Measurements from ENCODE around the gene ZBTB45. TPM values are rescaled to one million over a fixed set of nuclear protein-coding genes. Genes with fewer than 3 reads are reported as not detected.
"Not testable (repeated sequence)": the region's sequence is repeated elsewhere in the genome, so short reads cannot be mapped to it uniquely, and the experiment has no call there.

ZBTB45 gene
- total and polyA plus RNA-seq, 10 donors: 4.0 to 16.0 (median 12.0) TPM

- WGBS, 5 donors: 77 to 91% (median 85%) methylated on average over 6 to 10 of the region's 10 CpGs
- H3K27ac ChIP-seq: peak overlapping the region in 6 of 8 donors; percentile 55 to 77 (median 68)
Measured at GRCh38 chr19:58513213-58513693, 6.4 kb downstream of the ZBTB45 start.

GRCh38 chr19:58511353-58512208 lies 8.0 kb downstream of the ZBTB45 start, which contains the start of gene SLC27A5:
SLC27A5 (minus strand) TSS chr19:58511992; CDS start chr19:58511955, 37 bp downstream.
- WGBS, 5 donors: 85 to 92% (median 91%) methylated on average over 14 to 25 of the region's 25 CpGs
- TF ChIP-seq POLR2AphosphoS5 (IDR thresholded peaks at IDR 0.05): peak in 2 of 3 donors; percentile 20 to 65
- TF ChIP-seq POLR2A (IDR thresholded peaks at IDR 0.05): no peak
- H3K27ac ChIP-seq: no peak within 1 kb of the TSS
- DNase-seq: no peak
- H3K9me3 ChIP-seq: peaks cover 0 to 23% (median 15%) of the 10 kb centered on the region in 8 donors
- no peaks in the 10 kb centered on the region for H3K27me3 ChIP-seq (replicated peaks in 1 of 7)
- intact Hi-C loops (cut with DNase I; ENCODE audit: low total_unique reads): no loop called here
- no peak within 1 kb of the TSS for H3K4me3 ChIP-seq
- peaks cover 9 to 36% (median 29%) of the 10 kb centered on the region in 6 donors for H3K4me1 ChIP-seq
- peaks cover 0 to 24% (median 9%) of the 10 kb centered on the region in 6 donors for H3K36me3 ChIP-seq

More at GRCh38 chr19:58513213-58513693, 6.4 kb downstream of the ZBTB45 start:
- no peak for DNase-seq
- H3K27me3 ChIP-seq (replicated peaks in 1 of 7): no peaks in the 10 kb centered on the region
- intact Hi-C loops (cut with DNase I; ENCODE audit: low total_unique reads): no loop called here
- peaks cover 3 to 34% (median 17%) of the 10 kb centered on the region in 6 donors for H3K36me3 ChIP-seq
- H3K4me1 ChIP-seq: peaks cover 16 to 53% (median 45%) of the 10 kb centered on the region in 6 donors
- peak overlapping the region in 1 of 8 donors; percentile 74 for H3K4me3 ChIP-seq
- TF ChIP-seq POLR2A (IDR thresholded peaks at IDR 0.05) (no peak), POLR2AphosphoS5 (IDR thresholded peaks at IDR 0.05) (no peak)
- TF ChIP-seq, protein P1, sequence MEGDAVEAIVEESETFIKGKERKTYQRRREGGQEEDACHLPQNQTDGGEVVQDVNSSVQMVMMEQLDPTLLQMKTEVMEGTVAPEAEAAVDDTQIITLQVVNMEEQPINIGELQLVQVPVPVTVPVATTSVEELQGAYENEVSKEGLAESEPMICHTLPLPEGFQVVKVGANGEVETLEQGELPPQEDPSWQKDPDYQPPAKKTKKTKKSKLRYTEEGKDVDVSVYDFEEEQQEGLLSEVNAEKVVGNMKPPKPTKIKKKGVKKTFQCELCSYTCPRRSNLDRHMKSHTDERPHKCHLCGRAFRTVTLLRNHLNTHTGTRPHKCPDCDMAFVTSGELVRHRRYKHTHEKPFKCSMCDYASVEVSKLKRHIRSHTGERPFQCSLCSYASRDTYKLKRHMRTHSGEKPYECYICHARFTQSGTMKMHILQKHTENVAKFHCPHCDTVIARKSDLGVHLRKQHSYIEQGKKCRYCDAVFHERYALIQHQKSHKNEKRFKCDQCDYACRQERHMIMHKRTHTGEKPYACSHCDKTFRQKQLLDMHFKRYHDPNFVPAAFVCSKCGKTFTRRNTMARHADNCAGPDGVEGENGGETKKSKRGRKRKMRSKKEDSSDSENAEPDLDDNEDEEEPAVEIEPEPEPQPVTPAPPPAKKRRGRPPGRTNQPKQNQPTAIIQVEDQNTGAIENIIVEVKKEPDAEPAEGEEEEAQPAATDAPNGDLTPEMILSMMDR (IDR thresholded peaks at IDR 0.05 in 8 of 11, conservative IDR thresholded peaks at IDR 0.05 in 3 of 11): no peak
- peaks cover 0 to 6% (median 0%) of the 10 kb centered on the region in 8 donors for H3K9me3 ChIP-seq

GRCh38 chr19:58510084-58510862 lies 9.3 kb downstream of the ZBTB45 start:
- Histone ChIP-seq H3K27ac (no peak overlapping the region), H3K27me3 (replicated peaks in 1 of 7) (no peaks in the 10 kb centered on the region), H3K36me3 (peaks cover 0 to 11% (median 0%) of the 10 kb centered on the region in 6 donors), H3K9me3 (peaks cover 0 to 31% (median 16%) of the 10 kb centered on the region in 8 donors), H3K4me1 (peaks cover 9 to 23% (median 19%) of the 10 kb centered on the region in 6 donors), H3K4me3 (no peak overlapping the region)
- TF ChIP-seq POLR2A (IDR thresholded peaks at IDR 0.05): no peak
- TF ChIP-seq, protein P1 (IDR thresholded peaks at IDR 0.05 in 8 of 11, conservative IDR thresholded peaks at IDR 0.05 in 3 of 11): no peak
- peak in 1 of 3 donors; percentile 6 for TF ChIP-seq POLR2AphosphoS5 (IDR thresholded peaks at IDR 0.05)
- 78 to 85% (median 83%) methylated on average over 8 of the region's 8 CpGs for WGBS, 5 donors
- intact Hi-C loops (cut with DNase I; ENCODE audit: low total_unique reads): no loop called here
- DNase-seq: no peak

DNA sequence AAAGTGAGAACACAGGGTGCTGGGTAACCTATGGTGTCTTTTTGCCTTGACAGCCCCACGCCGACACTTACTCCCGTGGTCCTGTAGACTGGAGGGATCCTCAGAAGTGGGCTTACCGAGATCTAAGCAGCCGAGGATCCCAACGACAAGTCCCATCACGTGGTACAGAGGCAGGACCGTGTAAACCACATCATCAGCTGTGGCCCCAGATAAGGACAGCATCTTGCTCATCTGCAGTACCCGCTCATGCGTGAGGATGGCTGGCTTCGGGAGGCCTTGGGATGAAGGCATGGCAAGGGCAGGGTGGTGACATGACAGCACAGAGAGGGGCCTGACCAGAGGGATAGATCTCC lies 9.9 kb downstream of the ZBTB45 start:
- Histone ChIP-seq H3K36me3 (peaks cover 0 to 5% (median 0%) of the 10 kb centered on the region in 6 donors), H3K27me3 (replicated peaks in 1 of 7) (no peaks in the 10 kb centered on the region), H3K27ac (no peak overlapping the region), H3K4me3 (no peak overlapping the region), H3K9me3 (peaks cover 0 to 31% (median 16%) of the 10 kb centered on the region in 8 donors), H3K4me1 (peaks cover 9 to 17% (median 15%) of the 10 kb centered on the region in 6 donors)
- intact Hi-C loops (cut with DNase I; ENCODE audit: low total_unique reads): no loop called here
- TF ChIP-seq, protein P1 (IDR thresholded peaks at IDR 0.05 in 8 of 11, conservative IDR thresholded peaks at IDR 0.05 in 3 of 11): no peak
- peak in 1 of 3 donors; percentile 12 for TF ChIP-seq POLR2AphosphoS5 (IDR thresholded peaks at IDR 0.05)
- TF ChIP-seq POLR2A (IDR thresholded peaks at IDR 0.05): no peak
- WGBS, 5 donors: 80 to 93% (median 87%) methylated on average over 11 of the region's 11 CpGs
- DNase-seq: no peak

DNA sequence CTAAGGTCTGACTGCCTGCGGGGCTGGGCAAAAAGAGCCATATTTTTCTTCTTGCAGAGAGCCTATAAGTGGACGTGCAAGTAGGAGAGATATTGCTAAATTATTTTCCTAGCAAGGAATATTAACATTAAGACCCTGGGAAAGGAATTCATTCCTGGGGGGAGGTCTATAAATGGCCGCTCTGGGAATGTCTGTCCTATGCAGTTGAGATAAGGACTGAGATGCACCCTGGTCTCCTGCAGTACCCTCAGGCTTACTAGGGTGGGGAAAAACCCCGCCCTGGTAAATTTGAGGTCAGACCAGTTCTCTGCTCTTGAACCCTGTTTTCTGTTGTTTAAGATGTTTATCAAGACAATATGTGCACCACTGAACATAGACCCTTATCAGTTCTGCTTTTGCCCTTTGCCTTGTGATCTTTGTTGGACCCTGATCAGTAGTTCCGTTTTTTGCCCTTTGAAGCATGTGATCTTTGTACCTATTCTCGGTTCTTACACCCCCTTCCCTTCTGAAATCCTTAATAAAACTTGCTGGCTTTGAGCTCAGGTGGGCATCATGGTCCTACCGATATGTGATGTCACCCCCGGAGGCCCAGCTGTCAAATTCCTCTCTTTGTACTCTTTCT lies 11.9 kb downstream of the ZBTB45 start:
- peaks cover 0 to 31% (median 16%) of the 10 kb centered on the region in 8 donors for H3K9me3 ChIP-seq
- H3K4me3 ChIP-seq; DNase-seq; H3K27ac ChIP-seq; H3K27me3 ChIP-seq (replicated peaks in 1 of 7); H3K4me1 ChIP-seq; intact Hi-C loops (cut with DNase I; ENCODE audit: low total_unique reads); H3K36me3 ChIP-seq: not testable (repeated sequence)
- 78 to 84% (median 80%) methylated on average over 7 to 8 of the region's 8 CpGs for WGBS, 5 donors

Data from spleen (tissue), 11 donors.